GM18519 (cell line): ENCODE data around the gene ADAMTS13.

ENCODE experiments used
- ATAC-seq: cut with Tn5 transposase; IDR thresholded peaks from one replicate; pipeline ENCODE4 v1.9.1; 2021; ENCODE audit warnings: mild to moderate bottlenecking, moderate library complexity; ENCODE audit not compliant: unreplicated experiment, low FRiP score

The ADAMTS13 gene

DNA sequence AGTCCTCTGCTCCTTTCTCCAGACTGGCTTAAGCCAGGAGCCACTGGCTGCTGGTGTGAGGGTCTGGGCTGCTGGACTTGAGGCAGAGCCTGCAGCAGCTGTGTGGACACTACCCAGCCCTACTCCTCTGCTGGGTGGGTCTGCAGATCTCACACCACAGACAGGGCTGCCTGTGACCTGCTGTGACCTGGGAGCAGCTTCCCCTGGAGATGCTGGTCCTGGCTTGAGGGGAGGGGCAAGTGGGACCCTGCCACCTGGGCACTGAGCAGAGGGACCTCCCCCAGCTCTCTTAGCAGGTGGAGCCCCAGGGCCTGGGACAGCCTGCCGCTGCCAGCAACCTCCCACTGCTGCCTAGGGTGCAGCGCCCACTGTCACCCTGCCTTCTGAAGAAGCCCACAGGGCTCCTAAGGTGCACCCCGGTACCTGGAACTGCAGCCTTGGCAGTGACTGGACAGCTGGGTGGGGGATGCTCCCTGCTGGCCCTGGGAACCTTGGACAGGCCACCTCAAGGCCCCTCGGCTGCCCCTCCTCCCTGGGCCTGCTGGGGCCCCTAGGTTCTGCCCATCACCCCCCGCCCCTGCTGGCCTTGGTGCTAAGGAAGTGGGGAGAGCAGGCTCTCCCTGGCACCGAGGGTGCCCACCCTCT, 46.7 kb downstream of the ADAMTS13 start:
- ATAC-seq: no peak

DNA sequence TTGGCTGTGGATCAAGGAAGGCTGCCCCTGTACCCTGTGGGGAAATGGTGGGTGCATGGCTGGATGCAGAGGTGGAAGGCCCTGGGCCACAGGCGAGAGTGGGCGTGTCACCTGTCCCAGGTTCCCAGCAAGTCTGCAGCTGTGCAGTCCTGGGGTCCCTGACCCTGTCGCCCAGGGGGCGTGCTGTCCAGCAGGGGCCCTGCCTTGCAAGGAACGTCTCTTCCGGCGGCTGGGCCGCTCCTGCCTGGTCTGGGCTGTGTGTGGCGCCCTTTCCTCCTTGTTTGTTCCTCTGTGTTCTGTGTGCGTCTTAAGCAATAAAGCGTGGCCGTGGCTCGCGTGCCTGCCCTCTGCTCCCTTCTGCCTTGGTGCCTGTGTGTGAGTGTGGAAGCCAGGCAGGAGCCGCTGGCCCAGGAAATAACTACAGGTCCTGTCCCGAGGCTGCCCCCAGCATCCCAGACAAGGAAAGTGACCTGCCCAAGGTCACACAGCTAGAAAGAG, 48.3 kb downstream of the ADAMTS13 start:
- no peak for ATAC-seq

DNA sequence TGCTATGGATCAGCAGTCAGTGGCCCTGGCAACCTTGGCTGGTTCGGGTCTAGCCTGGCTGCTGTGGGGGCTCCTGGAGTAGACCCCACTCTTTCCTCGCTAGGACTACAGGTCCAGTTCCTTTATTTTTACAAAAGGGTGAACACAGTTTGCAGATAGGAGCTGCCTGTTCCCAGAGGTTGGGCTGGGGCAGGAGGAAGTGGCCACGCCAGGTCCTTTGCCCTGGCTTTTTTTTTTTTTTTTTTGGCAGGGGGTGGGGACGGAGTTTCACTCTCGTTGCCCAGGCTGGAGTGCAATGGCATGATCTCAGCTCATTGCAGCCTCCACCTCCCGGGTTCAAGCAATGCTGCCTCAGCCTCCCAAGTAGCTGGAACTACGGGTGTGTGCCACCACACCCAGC, 48.8 kb downstream of the ADAMTS13 start:
- no peak for ATAC-seq

DNA sequence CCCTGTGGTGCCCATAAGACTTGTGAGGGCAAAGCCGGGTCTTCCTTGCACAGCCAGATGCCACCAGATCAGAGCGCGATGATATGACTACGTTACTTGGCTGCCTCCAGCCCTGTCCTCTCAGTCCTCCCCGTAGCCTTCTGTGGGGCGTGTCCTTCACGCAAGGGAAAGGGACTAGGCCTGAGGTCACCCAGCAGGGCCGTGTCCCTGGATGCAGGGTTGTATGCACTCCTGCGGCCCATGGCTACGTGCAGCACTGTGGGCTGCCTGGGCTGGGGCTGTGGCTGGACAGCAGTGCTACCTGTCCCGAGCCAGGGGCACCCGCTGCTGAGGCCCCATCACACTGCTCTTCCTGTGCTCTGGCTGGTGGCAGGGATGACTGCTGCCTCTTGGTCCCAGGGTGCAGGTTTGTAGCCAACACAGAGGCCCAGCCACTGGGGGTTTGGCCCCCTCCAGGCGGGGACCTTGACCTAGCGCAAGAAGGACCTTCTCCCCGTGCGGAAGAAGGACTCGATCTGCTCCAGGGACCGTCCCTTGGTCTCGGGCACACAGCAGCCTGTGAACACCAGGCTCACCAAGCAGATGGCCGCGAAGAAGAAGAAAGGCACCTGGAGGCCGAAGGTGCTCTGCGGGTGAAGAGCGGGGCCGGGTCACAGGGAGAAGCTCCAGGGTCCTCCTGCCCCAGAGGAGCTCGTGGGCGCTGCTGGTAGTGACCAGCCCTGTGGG, 49.5 kb downstream of the ADAMTS13 start:
- ATAC-seq: no peak

DNA sequence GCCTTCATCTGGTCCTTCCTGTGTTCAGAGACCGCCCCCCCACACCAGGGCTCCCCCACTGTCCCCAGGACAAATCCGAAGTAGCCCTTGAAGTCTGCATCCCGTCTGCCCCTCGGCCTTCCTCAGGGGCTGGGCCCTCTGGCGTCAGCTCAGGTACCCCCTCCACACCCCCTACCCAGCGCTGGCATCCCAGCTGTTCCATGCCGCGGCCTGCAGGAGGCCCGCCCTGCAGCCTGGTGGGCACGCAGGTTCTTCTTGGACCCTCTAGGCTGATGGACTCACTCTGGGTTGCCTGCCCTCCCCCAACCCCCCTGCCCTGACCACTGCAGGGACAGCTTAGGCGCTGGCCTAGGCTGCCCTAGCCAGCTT, 50.1 kb downstream of the ADAMTS13 start:
- no peak for ATAC-seq

DNA sequence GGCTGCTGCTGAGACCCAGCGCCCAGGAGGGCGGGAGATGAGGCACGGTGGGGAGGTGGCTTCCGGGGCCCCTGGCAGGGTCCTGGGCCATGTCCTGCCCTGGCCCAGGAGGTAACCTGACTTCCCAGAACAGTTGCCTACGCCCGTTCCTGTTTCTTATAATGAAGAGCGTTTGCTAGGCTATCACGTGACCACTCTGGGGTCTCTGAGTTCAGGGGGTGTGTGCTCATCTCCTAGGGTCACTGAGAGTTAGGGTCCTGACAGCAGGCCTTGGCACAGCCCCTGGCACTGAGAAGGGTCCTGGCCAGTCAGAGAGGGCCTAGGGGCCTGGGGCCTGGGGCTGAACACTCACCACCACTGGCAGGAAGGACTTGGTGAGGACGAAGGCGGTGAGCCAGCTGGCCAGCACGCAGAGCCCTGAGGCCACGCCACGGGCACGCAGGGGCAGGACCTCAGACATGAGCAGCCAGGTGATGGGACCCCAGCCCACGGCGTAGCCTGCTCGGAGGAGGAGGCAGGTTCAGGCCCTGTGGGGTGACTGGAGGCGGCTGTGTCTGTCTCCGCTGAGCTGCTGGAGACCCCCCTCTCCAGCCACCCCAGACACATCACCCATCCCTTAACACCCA, 50.7 kb downstream of the ADAMTS13 start:
- ATAC-seq: no peak

DNA sequence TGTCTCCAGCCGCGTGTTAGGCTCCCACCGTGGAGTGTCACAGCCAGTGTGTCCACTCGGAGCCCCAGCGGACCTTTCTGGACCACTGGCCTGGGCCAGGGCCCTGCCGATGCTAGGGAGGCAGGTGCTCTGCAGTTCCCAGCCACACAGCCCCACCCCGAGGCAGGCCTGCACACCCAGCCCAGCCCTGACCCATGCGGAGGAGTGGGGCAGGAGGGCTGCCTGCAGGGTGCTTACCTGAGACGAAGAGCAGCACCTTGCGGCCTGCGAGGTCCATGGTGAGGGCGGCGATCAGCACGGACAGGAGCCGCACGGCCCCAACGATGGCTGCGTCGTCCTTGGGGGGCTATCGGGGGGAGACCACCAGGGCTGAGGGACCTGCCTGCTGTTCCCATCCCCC, 51.6 kb downstream of the ADAMTS13 start:
- no peak for ATAC-seq

DNA sequence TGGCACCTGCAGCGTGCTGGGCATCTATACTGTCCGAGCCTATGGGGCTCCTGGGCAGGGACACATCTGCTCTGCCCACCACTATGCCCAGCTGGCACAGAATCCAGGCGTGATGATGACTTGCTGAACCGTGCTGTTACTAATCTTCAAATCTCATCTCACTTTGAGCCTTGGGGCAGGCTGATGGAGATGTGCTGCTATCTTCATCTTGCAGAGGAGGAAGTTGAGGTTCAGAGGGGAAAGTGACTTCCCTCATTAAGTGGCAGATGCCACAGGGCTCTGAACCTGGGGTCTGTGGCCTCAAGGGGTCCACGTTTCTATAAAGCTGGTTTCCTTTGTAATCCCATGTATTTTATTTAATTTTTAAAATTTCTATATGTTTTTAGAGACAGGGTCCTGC, 52.0 kb downstream of the ADAMTS13 start:
- ATAC-seq: no peak

DNA sequence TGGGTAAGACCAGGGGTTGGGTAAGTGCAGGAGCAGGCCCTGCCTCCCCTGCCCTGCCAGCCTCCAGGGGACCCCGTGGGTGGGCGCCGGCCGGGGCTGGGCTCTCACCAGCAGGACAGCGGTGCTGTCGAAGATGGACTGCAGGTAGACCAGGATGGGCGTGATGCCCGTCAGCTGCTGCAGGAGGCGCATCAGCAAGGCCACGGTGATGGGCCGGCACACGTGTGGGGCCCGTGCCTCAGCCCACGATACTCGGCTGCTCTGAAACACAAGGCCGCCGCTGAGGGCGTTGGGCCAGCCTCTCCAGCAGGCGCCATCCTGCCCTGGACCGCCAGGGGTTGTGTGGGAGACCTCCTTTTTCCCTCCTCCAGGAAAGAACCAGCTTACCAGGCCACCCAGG, 52.7 kb downstream of the ADAMTS13 start:
- ATAC-seq: no peak

DNA sequence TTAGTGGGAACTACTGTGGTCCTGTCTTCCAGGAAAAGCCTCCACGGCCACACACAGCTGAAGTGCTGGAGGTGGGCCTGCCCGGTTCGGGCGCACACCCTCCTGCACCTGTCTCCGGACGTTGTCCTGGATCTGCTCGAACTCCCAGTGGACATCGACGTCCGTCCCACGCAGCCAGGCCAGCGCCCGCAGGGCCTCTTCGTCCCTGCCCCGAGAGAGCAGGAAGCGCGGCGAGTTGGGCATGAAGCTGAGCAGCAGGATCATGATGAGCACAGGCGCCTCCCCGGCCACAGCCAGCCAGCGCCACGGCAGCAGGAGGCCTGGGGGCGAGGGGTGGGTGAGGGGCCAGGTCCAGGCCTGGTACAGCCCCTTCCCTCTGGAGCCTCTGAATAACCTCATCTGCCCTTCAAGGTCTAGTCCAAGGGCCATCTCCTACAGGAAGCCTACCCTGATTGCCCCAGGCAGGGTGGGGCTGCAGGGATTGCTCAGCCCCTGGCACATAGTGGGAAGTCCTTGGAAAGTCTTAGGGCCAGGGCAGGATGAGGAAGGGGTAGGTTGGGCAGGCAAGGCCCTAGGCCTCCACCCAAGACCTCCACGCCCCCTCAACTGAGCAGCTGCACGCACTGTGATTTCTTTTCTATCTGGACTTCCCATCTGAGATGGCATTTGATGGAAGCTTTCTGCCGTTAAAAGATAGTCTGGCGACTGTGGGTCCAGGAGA, 53.3 kb downstream of the ADAMTS13 start:
- ATAC-seq: no peak

DNA sequence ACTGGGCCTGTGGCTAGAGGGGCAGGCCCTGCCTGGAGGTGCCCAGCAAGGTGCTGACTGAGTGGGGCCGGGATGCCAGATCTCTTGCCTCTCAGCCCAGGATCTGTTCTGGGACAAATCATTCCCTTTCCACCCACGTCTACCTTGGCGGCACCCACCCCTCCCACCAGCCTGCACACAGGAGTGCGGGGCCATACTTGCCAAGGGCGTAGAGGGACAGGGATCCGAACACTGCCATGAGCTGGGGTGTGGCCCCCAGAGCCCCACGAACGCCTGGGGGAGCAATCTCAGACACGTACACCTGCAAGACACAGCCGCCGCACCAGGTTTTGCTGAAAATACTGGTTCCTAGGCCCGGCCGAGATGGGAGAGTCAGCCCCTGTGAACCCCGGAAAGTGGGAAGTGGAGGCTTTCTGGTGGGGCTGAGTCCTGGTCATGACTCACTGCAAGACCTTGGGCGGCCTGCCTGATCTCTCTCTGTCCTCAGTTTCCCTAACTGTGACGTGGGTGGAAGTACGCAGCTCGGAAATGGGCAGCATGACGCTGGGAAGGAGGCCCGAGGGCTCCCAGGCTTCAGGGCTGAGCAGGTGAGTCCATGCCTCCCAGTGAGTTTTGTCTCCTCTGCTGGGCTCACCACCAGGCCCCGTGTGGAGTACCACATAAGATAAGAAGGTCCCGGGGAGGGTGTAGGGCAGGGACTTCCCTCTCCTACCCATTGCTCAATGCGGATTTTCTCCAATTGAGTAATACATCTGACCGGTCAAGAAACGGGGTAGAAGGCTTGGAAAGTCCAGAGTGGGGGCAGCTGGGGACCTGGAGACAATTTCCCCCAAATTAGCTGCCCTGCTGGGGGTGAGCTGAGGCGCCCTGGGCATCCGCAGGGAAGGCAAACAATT, 54.1 kb downstream of the ADAMTS13 start:
- ATAC-seq: no peak

DNA sequence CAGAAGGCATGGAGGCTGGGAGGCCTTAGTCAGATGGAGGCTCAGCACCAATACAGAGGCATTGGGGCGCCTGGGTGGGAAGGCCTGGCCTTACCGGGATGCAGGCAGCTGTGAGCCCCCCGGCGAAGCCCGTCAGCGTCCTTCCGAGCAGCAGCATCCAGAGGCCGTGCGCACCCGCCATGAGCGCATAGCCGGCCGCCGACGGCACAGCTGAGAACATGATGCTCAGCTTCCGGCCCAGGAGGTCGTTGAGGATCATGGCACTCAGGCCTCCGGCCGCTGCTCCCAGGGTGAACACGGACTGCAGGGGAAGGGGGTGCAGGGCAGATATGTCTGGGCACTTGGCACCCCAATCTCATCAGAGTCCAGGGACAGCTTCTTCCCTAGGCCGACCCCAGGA, 54.8 kb downstream of the ADAMTS13 start:
- no peak for ATAC-seq

DNA sequence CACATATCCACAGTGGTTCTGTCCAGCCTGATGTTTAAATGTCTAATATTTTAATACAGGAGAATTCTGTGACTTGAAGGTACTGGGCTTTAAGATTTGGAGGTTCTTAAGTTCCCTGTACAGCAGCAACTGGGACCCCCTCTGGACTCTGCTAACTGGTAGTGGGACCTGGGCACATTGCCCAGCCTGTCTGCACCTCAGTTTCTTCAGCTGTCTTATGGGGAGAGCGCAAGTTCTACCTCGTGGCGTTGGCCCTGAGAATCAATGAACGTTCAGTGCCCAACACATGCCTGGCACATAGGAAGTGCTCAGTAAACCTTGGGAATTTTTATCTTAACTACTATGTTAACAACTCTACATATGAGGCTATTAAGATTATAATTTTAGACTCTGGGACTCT, 55.3 kb downstream of the ADAMTS13 start:
- no peak for ATAC-seq

DNA sequence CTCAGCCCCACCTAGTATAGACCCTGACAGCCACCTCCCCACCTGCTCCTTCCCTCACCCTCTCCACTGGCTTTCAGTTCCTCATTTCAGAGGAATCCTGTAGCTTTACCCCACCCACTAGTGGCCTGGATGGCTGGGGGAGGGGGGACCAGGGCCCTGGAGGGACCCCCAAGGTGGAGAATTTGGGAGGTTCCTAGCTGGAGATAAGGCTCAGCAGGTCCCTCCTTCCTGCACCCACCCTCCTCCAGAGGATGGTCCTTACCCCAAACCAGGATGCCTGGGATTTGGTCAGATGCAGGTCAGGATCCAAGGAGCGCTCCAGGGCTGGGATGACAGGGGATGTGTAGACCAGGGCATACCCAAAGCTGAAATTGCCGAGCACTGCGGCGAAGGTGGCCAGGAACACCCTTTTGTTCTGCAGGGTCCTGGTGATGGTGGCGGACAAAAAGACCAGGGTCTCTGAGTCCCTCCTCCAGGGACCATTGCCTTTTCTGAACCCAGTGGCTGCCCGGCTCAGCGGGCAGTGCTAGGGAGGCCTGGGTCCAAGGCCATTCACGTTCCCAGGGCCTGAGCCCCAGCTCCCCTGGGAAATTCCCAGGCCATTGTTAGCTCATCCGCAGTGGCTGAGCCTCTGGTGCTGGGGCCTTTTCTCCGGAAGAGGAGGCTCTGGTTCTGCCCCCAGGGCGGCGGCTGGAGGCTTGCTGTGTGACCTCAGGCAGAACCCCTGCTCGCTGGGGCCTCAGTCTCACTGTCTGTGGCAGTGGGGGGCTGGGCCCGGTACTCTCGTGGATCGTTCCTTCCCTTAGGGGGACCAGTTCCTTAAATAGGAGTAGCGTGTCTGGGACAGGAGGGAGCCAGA, 56.1 kb downstream of the ADAMTS13 start:
- peak; percentile 14 for ATAC-seq

DNA sequence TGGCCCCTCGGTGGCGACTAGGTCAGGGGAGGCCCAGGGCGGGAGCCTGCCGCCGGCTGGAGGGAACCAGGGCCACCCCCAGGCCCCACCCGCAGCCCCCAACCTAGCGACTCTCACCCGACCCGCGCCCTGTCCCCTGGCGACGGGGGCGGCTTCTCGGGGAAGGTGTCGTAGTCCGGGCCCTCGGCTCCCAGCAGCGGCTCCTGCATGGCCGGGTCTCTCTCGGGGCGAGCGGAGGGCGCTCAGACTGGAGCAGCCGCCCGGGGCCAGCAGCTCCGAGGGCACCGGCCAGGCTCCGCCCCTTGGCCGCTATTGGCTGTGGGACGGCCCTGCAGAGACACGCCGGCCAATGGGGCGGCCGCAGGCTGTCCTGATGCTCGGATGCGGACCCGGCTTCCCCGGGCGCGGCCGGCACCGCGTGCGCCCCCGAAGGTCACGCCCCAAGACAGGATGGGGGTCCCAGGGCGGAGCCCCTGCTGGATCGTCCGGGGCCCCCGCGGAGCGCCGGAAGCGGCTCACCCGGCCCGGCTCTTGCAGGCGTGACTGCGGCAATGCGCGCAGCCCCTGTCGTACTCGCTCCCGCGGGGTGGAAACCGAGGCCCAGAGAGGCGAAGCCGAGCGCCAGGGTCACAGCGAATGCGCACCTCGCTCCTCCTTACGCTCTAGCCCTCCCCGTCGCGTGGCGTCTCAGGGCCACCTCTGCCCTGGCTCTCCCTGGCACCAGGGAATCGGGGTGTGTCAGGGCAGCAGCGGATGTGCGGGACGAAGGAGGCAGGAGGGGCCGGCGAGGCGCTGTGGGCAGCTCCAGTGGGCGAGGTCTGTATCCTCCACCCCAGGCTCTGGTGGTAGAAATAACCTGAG, 56.9 kb downstream of the ADAMTS13 start, which contains the start of gene SLC2A6:
TSS of gene SLC2A6 (minus strand) at position 249 of the 861 bp plus-strand sequence. CDS start at position 209, 40 bp downstream.
- peak; percentile 74 for ATAC-seq

DNA sequence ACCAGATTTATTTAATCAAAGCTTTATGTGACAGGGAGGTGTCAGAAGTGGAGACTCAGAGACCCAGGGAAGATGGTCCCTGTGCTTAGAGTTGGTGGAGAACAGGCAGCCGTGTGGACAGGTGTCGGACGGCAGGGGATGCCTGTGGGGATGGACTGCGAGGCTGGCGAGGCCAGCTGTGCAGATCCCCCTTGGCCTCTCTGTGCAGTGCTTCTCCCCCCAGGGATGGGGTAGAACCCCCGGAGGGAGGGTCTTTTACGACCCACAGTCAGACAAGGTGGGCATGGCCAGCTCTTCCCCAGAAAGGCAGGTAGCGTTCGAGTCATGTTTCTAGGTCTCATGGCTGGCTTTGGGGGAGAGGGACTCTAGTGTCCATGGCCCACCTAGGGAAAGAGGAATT, 61.4 kb downstream of the ADAMTS13 start:
- no peak for ATAC-seq

DNA sequence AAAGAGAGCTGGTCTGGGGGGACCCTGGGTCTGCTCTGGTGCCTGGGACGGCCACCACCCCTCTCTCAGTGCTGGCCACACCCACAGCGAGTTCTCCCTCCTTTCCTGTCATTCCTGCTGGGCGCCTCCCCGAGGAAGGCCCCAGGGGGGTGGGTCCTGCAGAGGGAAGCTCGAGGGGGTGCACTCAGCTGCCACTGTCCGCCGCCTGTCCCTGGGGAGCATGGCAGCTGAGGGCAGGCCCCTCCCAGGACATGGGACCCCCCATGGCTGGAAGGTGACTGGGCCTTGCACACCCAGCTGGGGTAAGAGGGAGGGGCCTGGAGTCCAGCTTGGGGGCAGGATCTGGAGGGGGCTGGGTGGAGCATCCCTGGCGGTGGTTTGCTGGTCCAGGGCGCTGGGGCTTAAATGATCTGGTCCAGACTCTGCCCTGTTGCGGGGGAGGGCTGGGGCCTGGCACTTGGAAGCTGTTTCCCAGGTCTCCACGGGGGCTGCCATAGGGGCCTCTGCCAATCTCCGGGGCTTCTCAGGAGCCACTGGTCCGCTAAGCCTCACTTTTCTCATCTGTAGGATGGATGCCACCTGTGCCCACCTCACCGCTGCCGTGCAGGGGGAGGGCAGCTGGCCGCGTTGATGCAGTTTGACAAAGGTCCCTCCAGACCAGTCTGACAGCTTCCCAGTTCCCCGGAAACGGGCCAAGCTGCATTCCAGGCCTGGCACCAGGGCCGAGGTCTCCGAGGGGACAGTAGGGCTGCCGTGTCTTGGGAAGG, 62.7 kb downstream of the ADAMTS13 start:
- ATAC-seq: no peak
